Measurements from ENCODE around the gene SAAL1.

GRCh38 chr11:18135308-18135707 is 29.4 kb upstream of the SAAL1 start:
- TF ChIP-seq EZH2phosphoT487 (IDR thresholded peaks at IDR 0.05; ENCODE audit: borderline replicate concordance) (no peak), CTCF (IDR thresholded peaks at IDR 0.05 in 2 of 3, conservative IDR thresholded peaks at IDR 0.05 in 1 of 3; ENCODE audit: borderline replicate concordance in 1 of 3, insufficient read depth in 1 of 3, low read depth in 2 of 3, low read length in 2 of 3) (no peak), TCF7L2 (IDR thresholded peaks at IDR 0.05; ENCODE audit: borderline replicate concordance, extremely low read depth, insufficient read depth, insufficient read length) (no peak), EZH2 (IDR thresholded peaks at IDR 0.05) (no peak), FOSL1 (IDR thresholded peaks at IDR 0.05; ENCODE audit: low read depth) (no peak), SRF (IDR thresholded peaks at IDR 0.05; ENCODE audit: low read depth) (no peak)

All from HCT116 (cell line).